Activated CD4-positive, alpha-beta T cell treated with anti-CD3 and anti-CD28 coated beads, Interleukin-10, Interleukin-2, amounts not matched to agents 100 ng/mL and 50 ng/mL, durations not matched to agents 16 hours and 8 hours (primary cell): ENCODE data around the gene BABAM2.
"Not testable (repeated sequence)": the region's sequence is repeated elsewhere in the genome, so short reads cannot be mapped to it uniquely, and the experiment has no call there.

ENCODE experiments used
- DNase-seq: peaks from one replicate; pipeline ENCODE4 v3.0.0-alpha.2; 2020

The BABAM2 gene

DNA sequence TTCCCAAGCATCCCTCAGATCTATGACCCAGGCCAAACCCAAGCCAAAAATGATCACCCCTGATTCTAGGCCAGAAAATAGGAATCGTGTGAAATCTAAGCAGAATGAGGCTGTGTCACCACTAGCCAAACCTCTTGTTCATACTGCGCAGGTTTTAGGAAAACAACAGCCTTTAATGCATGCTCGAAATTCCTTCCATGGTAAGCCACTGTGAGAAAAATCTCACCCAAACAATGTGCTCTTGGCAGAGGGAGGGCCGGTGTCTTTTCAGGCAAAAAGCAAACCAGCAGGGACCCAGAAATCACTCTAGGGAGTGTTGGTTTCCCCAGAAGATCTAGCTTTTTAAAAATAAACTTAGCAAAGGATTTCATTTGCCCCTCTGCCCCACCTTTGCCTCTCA lies 430.9 kb downstream of the BABAM2 start:
- no peak for DNase-seq

DNA sequence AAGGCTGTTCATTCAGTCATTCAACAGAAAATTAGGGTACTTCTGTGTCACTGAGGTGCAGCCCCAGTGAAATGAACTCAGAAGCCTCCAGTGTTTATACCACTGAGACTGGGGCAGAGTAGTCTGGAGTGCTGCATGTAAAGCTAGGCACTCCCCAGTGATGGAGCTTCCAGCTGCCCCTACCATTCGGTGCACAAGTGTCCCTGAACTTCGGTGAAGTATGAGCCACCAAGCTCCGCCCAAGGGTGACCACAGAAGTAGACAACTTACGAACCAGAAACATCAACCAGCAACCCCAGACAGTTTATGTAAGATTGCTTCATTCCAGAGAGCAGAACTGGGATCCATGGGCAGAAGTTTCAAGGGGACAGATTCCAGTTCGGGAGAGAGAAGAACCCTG lies 431.5 kb downstream of the BABAM2 start:
- DNase-seq: no peak

DNA sequence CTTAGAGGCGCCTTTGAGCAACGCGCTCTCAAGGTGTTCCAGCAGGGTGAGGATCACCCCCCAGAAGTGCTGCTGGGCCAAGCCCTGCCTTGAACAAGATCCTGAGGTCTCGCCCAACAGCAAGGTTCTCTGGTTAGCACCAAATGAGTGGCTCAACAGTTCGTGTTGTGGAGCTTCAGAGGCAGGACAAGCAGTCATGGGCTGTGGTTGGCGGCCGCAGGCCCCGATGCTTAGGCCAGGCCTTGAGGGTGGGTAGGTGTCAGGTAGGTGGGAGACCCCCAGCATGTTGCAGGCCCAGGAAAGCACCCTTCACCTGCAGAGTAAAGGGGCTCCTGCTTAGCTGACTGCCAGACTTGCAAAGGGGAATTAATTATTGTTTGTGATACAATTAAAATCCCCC lies 431.9 kb downstream of the BABAM2 start:
- DNase-seq: no peak

DNA sequence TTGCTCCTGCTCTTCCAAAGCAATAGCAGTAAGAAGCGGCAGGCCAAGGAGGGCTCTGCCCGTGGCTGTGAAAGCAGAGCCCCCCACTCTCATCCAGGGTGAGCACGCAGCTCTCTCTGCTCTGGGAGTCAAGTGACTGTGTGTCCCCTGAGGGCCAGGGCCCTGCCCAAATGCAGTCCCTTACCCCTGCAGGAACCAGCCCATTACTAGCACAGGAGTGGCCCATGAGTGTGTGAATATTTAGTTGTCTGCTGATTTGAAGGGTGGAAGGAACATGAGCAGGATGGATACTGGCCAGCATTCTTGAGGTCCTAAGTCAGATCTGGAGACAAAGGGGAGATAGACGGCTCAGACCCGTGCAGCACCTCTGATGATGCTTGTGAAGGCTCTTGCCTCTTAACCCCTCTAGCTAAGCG lies 432.5 kb downstream of the BABAM2 start:
- no peak for DNase-seq

DNA sequence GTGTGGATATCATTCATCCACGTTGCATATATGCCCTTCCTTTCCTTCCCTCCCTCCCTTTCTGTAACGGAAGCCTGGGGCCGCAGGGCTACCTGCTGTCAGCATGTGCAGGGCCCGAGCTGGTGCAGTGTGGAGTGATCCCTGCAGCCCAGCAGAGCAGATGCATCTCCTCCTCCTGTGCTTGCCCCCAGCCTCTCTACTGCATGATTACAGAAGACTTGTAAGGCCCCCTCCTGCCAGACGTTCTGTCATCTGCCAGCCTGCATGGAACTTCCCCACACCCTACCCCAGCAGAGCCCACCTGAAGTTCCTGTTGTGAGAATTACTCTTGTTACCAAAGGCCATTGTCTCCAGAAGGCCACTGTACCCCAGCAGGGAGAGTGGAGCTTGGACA lies 434.6 kb downstream of the BABAM2 start:
- no peak for DNase-seq

DNA sequence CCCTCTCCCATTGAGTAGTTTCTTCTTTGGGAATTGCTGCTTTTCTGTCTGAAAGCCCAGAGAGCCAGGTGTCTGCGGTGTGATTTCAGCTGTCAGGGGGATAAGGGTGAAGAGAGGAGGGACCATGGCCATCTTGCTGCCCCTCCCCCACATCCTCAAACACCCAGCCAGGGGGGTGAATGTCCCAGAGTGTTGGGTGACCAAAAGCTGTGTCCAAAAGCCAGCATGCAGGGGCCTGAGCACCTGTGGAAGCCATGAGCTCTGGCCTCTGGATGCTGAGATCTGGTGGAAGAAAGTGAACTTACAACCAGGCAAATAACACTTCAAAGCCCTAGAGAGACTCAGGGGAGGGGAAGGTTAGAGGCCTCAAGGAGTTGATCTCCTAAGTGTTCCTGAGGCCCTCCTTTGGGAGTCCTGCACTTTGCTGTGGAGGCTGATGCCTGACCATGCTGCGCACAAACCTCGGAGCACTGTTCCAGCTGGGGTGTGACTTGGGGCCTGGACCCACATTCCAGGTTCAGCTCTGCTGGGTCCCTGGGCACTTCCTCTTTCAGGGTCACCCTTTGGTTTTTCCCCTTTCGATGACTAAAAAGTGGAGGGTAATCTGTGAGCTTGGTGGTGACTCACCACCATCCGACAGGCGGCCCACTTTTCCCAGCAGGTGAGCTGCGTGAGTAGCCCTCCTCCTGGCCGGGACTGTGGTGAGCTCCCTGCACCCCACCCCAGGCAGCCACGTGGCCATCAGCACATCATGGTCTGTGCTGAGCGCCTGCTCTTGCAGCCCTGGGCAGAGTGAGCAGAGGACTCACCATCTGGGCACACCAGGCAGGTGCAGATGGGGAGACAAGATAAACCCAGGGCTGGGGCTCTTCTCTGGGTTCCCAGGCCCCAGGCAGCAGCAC lies 435.3 kb downstream of the BABAM2 start:
- DNase-seq: peak; percentile 67

DNA sequence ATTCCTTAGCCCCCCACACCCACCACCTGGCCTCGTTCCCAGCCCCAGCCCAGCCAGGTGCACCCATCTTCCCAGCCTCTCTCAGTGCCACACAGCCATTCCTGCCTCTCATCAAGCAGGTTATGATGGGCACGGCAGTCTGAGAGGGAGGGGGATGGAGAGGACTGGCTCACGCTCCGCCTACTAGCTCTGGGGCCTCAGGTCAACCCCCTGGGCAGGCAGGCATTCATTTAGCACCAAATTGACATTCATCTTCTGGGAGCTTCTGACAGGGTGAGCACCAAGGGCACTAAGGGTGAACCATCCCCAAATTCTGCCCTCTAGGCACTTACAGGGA lies 435.9 kb downstream of the BABAM2 start:
- DNase-seq: no peak

DNA sequence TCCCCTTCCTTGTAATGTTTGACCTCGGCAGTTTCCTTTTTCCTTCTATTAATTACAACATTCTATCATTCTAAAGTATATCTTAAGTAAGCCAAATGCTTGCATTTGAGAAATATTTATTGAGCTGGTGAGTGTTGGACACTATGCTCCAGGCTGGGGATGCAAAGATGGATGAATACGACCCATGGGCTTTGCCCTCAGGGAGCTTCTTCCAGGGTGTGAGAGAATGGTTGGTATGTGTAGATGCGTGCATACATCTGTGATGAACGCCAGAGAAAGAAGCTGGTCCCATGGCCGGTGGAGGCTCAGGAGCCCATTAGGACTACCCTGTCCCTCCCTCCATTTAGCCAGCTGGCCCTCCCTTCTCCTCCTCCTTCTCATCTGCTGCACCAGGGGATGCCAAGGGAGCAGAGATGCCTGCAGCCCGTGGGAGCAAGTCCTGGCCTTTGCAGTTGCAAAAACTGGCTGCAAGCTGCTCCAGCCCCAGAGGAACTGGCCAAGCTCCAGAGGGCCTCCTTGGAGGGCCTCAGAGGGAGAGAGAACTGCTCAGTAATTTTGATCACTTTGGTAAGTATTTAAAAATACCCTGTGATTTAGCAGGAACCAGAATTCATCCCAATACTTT lies 436.5 kb downstream of the BABAM2 start:
- DNase-seq: no peak

DNA sequence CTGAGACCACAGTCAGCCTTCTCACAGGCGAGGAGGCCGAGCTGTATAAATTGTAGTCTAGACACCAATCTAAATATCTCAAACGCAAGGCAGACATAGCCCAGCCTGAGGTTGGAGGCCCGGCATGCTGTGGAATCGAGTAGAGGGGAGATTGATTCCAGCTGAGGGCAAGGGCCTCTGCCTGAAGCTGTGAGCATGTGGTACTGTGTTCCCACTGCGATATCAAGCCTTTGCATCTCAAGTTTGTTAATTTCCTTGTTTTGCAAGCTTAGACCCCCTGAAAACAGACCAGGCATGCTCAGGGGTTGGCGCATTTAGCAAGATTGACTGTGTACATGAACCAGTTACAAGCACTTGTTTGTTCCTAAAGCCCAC lies 437.0 kb downstream of the BABAM2 start:
- no peak for DNase-seq

DNA sequence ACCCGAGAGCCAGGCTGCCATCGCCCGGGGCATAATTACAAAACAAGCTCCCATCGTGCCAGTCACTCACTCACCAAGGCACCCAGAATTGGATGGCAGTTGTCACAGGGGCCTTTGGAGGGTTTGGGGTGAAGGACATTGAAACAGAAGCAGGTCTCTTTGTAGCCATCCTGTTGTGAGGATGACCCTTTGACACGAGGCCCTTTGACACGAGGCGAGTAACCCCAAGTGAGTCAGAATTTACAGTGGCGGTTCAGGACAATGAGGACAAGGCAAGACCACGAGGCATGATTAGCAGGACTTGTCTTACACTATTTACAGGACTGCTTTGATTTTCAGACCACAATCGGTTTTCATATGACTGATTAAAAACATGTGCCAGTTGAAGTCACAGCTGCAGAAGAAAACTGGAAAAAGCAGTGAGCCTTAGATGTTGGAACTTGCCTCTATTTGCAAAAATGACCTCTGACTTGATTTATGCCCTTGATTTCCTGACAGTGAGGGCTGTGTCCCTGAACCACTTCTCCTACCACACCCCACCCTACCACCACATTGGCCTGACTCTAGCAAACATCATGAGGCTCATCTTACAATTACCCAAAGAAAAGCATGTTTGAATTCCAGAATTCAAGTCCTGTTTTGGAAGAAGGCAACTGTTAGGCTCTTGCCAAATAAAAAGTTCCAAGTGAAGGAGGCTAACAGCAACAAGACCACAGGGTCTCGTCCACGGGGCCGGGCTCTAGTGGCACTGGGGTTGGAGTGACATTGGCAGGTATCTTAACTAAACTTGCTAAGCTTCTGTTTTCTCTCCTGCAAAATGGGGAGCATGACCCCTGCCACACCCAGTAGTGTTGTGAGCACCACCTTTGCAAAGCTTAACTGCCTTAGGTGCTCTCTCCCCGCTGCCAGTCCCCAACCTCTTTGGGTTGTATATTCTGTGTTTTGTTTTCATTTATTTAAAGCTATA lies 437.7 kb downstream of the BABAM2 start:
- DNase-seq: peak; percentile 75

DNA sequence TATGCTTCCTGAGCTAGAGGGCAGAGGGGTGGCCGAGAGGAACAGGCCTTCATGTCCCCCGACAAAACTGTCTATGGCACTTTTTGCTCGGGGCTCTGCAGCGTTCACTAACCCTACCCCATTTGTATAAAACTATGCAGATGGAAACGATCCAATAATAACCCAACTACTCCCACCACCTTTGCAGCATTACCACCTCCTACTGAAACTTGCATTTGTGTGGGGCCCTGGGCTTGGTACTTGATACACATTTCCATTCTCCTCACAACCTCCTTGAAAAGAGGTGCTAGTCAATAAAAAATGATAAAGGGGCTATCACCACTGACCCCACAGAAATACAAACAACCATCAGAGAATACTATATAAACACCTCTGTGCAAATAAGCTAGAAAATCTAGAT lies 438.7 kb downstream of the BABAM2 start:
- no peak for DNase-seq

DNA sequence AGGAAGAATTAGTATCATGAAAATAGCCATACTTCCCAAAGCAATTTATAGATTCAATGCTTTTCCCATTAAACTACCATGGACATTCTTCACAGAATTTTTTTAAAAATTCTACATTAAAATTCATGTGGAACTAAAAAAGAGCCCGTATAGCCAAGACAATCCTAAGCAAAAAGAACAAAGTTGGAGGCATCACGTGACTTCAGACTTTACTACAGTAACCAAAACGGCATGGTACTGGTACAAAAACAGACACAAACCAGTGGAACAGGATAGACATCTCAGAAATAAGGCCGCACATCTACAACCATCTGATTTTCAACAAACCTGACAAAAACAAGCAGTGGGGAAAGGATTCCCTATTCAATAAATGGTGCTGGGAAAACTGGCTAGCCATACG lies 440.2 kb downstream of the BABAM2 start:
- not testable (repeated sequence) for DNase-seq

DNA sequence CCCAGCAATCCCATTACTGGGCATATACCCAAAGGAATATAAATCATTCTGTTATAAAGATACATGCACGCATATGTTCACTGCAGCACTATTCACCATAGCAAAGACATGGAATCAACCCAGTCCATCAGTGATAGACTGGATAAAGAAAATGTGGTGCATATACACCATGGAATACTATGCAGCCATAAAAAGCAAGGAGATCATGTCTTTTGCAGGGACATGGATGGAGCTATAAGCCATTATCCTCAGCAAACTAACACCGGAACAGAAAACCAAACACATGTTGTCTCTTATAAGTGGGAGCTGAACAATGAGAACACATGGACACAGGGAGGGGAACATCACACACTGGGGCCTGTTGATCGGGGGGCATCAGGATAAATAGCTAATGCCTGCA lies 441.3 kb downstream of the BABAM2 start:
- not testable (repeated sequence) for DNase-seq

DNA sequence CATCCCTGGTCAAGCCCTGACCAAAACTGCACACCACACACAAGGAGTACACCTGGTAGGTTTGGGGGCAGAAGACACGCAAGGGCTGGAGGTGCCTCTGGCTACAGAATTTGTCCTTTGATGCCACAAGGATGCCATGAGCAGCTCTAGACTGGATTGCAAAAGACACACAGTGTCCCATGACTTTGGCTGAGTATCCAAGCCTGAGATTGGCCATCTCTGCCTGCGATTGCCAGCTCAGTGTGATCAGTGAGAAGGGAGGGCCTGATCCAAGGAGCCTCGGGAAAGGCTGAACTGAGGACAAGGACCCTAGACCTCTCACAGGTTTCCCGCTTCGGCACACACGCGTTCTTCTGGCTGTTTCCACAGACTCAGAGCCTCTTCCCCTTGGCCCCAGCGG lies 442.2 kb downstream of the BABAM2 start:
- DNase-seq: no peak

DNA sequence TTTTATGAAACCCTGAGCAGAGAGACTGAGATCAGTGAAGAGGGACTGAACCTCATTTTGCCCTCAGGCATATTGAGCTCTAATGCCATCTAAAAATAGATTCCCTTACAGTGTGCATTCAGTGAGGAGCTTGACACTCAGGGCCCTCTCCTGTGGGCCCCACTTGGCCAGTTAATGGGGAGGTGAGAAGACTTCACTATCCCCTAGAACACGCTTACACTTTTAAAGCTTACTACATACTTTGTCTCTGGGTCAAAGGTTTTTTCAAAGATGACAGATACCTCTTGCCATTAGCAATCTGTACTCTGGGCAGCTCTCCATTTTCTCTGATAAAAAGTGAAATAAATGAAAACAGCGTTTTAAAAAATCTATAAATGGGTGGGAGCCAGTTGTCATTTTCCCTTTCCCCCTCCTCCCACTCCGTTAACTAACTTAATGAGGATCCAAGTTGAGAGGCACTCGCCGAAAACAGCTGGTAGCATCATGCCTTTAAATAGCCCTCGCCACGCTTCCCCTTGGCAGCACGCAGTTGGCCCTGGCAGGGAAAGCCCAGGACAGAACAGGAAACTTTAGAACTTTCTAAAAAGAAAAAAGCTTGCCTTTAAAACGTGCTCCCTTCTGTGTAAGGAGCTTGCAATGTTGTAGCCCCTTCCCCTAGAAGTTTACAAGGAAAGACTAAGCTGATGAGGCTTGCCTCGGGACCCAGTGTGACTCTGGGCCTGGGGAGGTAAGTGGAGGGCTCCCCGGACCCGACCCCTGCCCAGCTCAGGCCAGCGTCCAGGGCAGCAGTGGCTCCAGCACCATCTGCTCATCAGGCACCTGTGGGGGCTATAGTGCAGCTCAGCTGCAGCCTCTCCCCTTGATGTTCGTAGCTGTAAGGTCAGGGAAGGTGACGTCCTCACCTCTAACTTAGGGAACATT lies 443.3 kb downstream of the BABAM2 start:
- no peak for DNase-seq

DNA sequence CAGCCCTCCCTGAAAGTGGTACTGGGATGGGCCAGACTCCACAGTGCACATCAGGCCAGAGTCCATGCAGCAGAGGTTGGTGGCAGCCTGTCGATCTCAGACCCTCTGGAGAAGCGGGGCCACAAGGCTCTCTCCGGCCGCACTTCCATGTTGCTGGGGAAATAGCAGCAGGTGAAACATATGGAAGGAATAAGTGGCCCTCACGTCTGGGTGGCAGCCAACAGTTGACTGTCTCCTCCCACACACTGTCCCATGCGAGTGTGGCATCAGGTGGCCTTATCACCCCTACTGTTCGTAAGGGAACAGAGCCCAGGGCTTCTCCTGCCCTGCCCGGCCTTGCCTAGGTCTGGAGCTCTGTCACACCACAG lies 444.0 kb downstream of the BABAM2 start:
- no peak for DNase-seq

DNA sequence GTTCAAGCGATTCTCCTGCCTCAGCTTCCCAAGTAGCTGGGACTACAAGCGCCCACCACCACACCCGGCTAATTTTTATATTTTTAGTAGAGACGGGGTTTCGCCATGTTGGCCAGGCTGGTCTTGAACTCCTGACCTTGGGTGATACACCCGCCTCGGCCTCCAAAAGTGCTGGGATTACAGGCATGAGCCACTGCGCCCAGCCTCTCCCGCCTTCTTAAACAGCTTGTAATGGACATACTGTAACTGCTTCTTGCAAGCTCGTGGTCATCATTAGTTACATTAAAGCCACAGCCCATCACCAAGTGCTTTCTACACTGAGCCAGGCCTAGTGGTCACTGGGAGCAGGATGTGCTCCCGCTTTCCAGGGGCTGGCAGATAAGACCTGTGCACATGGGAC lies 444.7 kb downstream of the BABAM2 start:
- DNase-seq: not testable (repeated sequence)

DNA sequence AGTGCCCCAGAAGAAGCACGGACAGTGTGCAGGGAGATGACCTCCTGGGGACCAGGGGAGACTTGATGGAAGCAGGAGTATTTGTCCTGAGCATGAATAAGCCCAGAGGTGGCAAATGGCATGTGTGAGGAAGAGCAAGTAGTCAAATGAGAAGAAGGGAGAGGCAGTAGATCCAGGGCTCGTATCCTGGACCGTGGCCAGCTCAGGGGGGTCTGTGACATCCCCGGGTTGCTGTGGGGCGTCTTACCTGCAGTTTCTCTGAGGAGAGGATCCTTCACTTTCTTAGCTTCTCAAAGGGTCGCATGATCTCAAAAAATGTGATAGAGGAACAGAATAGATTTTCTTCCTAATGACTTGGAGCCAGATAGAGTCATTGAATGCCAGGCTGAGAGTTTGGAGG lies 445.1 kb downstream of the BABAM2 start:
- DNase-seq: no peak

DNA sequence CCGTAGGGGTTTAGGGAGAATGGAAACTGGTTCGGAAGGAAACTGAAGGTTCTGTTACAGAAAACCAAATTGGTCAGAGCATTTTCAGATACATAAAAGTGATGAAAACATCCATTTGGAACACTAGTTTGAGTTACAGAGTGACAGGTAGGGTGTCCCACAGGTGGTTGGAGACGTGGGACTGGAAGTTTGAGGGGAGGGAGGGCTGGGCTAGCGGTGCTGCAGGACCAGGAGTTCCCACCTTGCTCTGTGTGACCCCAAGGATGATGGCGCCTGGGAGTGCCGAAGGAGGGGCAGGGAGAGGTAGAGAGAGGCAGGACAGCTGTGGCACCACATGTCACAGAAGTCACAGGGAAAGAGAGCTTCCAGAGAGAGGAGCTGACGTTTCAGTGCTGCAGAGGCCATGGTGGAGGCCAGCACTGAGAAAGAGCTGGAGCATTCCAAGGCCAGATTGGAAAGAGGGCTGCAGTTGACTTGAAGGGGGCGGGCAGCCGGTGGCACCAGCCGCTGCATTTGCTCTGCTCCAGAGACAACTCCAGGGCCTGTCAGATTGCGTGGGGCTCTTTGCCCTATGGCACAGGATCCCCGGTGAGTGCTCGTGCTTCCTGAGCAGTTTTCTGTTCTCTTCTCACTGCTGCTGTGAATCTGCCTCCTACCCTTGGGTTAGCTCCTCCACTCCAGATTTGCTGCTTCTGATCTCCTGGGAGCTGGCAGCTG lies 445.9 kb downstream of the BABAM2 start:
- no peak for DNase-seq

DNA sequence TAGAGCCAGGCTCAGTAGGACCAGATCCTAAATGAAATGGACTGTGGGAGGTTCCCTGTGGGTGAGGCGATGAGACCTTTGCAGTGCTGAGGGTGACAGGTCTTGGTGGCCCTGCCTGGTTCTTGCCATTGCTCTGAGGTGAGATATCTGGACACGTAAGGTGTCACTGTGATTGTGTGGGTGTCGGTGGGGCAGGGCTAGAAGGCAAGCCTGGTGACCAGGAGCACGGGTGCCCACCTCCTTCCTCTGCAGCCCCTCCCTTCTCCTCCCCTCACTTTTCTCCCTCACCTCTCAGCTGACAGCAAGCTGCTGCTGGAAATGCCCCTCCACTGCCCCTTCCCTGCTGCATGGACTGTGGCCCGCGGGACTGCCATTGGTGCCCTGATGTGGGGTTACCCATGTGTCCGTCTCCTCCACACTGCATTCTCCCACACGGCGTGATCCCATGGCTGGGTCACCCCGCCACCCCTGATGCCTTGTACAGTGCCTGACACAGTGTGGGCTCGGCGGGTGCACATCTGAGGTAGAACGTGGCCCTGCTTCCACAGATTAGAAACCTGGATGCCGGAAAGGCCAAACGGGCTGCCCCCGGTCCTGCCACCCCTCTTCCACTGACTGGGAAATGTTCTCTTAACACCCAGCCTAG lies 446.6 kb downstream of the BABAM2 start:
- no peak for DNase-seq
